Lower lobe of right lung (tissue), 2 donors: ENCODE measurements around the gene CCDC169. TPM values are rescaled to one million over a fixed set of nuclear protein-coding genes. Genes with fewer than 3 reads are reported as not detected.

Experiments
- ATAC-seq, 2 donors: fragments of 200-7000 bp; cut with Tn5 transposase; one replicate each; pipeline ENCODE4 v1.9.1; 2020 to 2022; ENCODE audit warnings: mild to moderate bottlenecking in 2 of 2, moderate library complexity in 2 of 2
- DNase-seq: peaks from one replicate; pipeline ENCODE4 v3.0.0-alpha.2; 2020
- H3K27ac ChIP-seq: fragments of 200-600 bp; one replicate; pipeline ENCODE4 v1.8.0; 2022
- H3K27me3 ChIP-seq: fragments of 200-600 bp; one replicate; pipeline ENCODE4 v1.8.0; 2022; ENCODE audit warnings: low read depth
- H3K36me3 ChIP-seq: fragments of 200-600 bp; one replicate; pipeline ENCODE4 v1.8.0; 2022; ENCODE audit warnings: mild to moderate bottlenecking
- H3K4me1 ChIP-seq: fragments of 200-600 bp; one replicate; pipeline ENCODE4 v1.8.0; 2022
- H3K4me3 ChIP-seq: fragments of 200-600 bp; one replicate; pipeline ENCODE4 v1.8.0; 2022; ENCODE audit warnings: mild to moderate bottlenecking
- H3K9me3 ChIP-seq: fragments of 200-600 bp; one replicate; pipeline ENCODE4 v1.8.0; 2022
- intact Hi-C: fragments of 100-400 bp; cut with DNase I; formaldehyde crosslinking; loops from one replicate; pipeline ENCODE4 v1.11.0; 2022
- total RNA-seq: library from RNA; stranded (reverse); fragmentation: NEBNext Ultra II Directional; extraction: Animal tissue kit (Norgen Biotek cat#: 25700); gene quantifications from one replicate; pipeline ENCODE4 v1.2.1, GENCODE V29; 2021
- TF ChIP-seq, protein P1 (sequence below): fragments of 200-600 bp; IDR thresholded peaks from one replicate; pipeline ENCODE4 v1.8.0; 2022; ENCODE audit warnings: antibody characterized with exemption, mild to moderate bottlenecking
- donor health status: DM: no; HTN: yes; CAD: no; lungs with severe emphysema.

CCDC169 gene
- total RNA-seq, 1 donor from 2014 or later, result not detected

DNA sequence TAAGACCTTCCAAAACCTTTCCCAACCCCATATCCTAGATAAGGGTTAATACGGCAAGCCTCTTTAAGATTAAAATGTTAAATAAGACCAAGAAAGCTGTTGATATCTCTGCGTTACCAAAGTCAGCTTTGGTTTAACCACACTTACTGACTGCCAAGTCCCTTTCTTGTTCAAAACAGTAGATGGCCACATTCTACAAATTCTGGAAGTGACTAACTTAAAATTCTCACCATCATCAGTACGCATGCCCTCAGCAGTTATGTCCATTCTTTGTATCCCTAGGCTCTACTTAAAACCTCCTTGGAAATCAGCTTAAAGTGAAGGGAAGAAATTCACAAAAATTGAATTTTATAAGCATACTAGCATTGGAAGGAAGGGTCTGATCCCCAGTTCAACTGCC is 106.8 kb downstream of the CCDC169 start:
- ATAC-seq, result no peak
- Histone ChIP-seq H3K4me1 (no peaks in the 10 kb centered on the region), H3K9me3 (no peaks in the 10 kb centered on the region), H3K27ac (no peak overlapping the region), H3K4me3 (no peak overlapping the region), H3K36me3 (no peaks in the 10 kb centered on the region), H3K27me3 (no peaks in the 10 kb centered on the region)
- TF ChIP-seq, protein P1, sequence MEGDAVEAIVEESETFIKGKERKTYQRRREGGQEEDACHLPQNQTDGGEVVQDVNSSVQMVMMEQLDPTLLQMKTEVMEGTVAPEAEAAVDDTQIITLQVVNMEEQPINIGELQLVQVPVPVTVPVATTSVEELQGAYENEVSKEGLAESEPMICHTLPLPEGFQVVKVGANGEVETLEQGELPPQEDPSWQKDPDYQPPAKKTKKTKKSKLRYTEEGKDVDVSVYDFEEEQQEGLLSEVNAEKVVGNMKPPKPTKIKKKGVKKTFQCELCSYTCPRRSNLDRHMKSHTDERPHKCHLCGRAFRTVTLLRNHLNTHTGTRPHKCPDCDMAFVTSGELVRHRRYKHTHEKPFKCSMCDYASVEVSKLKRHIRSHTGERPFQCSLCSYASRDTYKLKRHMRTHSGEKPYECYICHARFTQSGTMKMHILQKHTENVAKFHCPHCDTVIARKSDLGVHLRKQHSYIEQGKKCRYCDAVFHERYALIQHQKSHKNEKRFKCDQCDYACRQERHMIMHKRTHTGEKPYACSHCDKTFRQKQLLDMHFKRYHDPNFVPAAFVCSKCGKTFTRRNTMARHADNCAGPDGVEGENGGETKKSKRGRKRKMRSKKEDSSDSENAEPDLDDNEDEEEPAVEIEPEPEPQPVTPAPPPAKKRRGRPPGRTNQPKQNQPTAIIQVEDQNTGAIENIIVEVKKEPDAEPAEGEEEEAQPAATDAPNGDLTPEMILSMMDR, result no peak
- intact Hi-C loops, result no loop called here
- DNase-seq, result no peak

DNA sequence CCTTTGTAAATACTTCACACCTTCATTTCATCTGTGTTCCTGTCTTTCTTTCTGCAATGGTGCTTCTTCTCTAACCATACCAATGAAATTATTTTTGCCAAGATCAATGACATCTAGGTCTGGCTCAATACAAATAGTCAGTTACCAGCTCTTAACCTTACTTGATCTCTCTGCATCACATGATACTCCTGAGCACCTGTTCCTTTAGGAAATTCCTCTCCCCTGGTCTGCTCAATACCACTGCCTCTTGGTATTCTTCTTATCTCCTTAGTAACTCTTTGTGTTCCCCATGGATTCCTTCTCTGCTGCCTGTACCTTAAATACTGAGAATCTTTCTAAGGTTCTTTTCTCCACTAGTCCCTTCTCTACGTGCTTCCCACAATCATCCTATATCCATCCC is 109.2 kb downstream of the CCDC169 start:
- no peak overlapping the region for H3K4me3 ChIP-seq
- intact Hi-C loops, result no loop called here
- TF ChIP-seq, protein P1, result no peak
- no peaks in the 10 kb centered on the region for H3K27me3 ChIP-seq
- H3K36me3 ChIP-seq, result no peaks in the 10 kb centered on the region
- no peak overlapping the region for H3K27ac ChIP-seq
- no peak for ATAC-seq
- no peaks in the 10 kb centered on the region for H3K9me3 ChIP-seq
- no peak for DNase-seq
- H3K4me1 ChIP-seq, result no peaks in the 10 kb centered on the region

DNA sequence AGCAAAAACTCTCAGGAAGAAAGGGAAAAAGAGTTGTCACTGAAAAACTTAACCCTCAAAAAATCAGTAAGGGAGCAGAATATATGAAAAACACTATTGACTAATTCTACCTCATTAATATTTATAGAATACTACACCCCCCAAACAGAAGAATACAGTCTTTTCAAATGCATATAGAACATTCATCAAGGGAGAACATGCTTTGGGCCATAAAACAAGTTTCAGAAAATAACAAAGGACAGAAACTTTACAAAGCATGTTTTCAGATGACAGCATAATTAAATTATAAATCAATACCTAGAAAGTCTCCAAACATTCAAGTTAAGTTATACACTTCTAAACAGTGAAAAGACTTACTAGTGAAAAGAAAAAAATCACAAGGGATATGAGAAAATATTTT is 113.7 kb downstream of the CCDC169 start:
- intact Hi-C loops, result no loop called here
- TF ChIP-seq, protein P1, result no peak
- Histone ChIP-seq H3K27me3 (no peaks in the 10 kb centered on the region), H3K9me3 (no peaks in the 10 kb centered on the region), H3K27ac (no peak overlapping the region), H3K4me1 (no peaks in the 10 kb centered on the region), H3K4me3 (no peak overlapping the region), H3K36me3 (no peaks in the 10 kb centered on the region)
- ATAC-seq, result no peak
- no peak for DNase-seq

Other genes starting within 250 kb of the CCDC169 start
- gene DCLK1, start 166.4 kb downstream of the CCDC169 start, total RNA-seq, result 10.4 TPM
- not detected for gene SOHLH2, start 83.3 kb downstream of the CCDC169 start, total RNA-seq
- 72.5 TPM for gene SPART, start 48.6 kb upstream of the CCDC169 start, total RNA-seq
- 1.5 TPM for gene CCNA1, start 134.7 kb upstream of the CCDC169 start, total RNA-seq